Measurements from ENCODE around the gene USP13.
"Not testable (repeated sequence)": the region's sequence is repeated elsewhere in the genome, so short reads cannot be mapped to it uniquely, and the experiment has no call there.

USP13 gene

GRCh38 chr3:179734497-179735281, 81.8 kb downstream of the USP13 start:
- DNase-seq (ENCODE audit: low spot score) = no peak

- DNase-seq (ENCODE audit: low spot score) = no peak
Observed at GRCh38 chr3:179735321-179735720, 82.5 kb downstream of the USP13 start.

- no peak for DNase-seq (ENCODE audit: low spot score)
Observed at GRCh38 chr3:179738998-179739397, 86.2 kb downstream of the USP13 start.

GRCh38 chr3:179739816-179740594, 87.2 kb downstream of the USP13 start:
- DNase-seq (ENCODE audit: low spot score) = no peak

GRCh38 chr3:179743913-179744312, 91.1 kb downstream of the USP13 start:
- no peak for DNase-seq (ENCODE audit: low spot score)

GRCh38 chr3:179744667-179745066, 91.8 kb downstream of the USP13 start:
- DNase-seq (ENCODE audit: low spot score) = no peak

- DNase-seq (ENCODE audit: low spot score) = no peak
Observed at GRCh38 chr3:179745079-179745478, 92.2 kb downstream of the USP13 start.

GRCh38 chr3:179745716-179746115, 92.9 kb downstream of the USP13 start:
- no peak for DNase-seq (ENCODE audit: low spot score)

GRCh38 chr3:179750720-179751328, 98.0 kb downstream of the USP13 start:
- DNase-seq (ENCODE audit: low spot score) = peak; percentile 38

GRCh38 chr3:179760944-179761343, 108.1 kb downstream of the USP13 start:
- DNase-seq (ENCODE audit: low spot score) = peak; percentile 11

- peak; percentile 18 for DNase-seq (ENCODE audit: low spot score)
Observed at GRCh38 chr3:179765396-179765795, 112.6 kb downstream of the USP13 start.

GRCh38 chr3:179766416-179767133, 113.7 kb downstream of the USP13 start:
- DNase-seq (ENCODE audit: low spot score) = no peak

GRCh38 chr3:179768080-179768479, 115.2 kb downstream of the USP13 start:
- DNase-seq (ENCODE audit: low spot score) = peak; percentile 86

GRCh38 chr3:179769411-179770247, 116.8 kb downstream of the USP13 start:
- DNase-seq (ENCODE audit: low spot score) = no peak

- no peak for DNase-seq (ENCODE audit: low spot score)
Observed at GRCh38 chr3:179771797-179772196, 119.0 kb downstream of the USP13 start.

GRCh38 chr3:179772297-179772696, 119.5 kb downstream of the USP13 start:
- DNase-seq (ENCODE audit: low spot score) = no peak

GRCh38 chr3:179775416-179776122, 122.7 kb downstream of the USP13 start:
- DNase-seq (ENCODE audit: low spot score) = no peak

- DNase-seq (ENCODE audit: low spot score) = not testable (repeated sequence)
Observed at GRCh38 chr3:179782841-179783240, 130.0 kb downstream of the USP13 start.

GRCh38 chr3:179788996-179789395, 136.2 kb downstream of the USP13 start:
- no peak for DNase-seq (ENCODE audit: low spot score)

GRCh38 chr3:179791793-179792192, 139.0 kb downstream of the USP13 start:
- DNase-seq (ENCODE audit: low spot score) = no peak

GRCh38 chr3:179794355-179794754, 141.5 kb downstream of the USP13 start:
- no peak for DNase-seq (ENCODE audit: low spot score)
